ENCODE results near the gene LRRTM3. TPM values are rescaled to one million over a fixed set of nuclear protein-coding genes. Genes with fewer than 3 reads are reported as not detected.

The LRRTM3 gene
- total RNA-seq = not detected in 2 replicates

DNA sequence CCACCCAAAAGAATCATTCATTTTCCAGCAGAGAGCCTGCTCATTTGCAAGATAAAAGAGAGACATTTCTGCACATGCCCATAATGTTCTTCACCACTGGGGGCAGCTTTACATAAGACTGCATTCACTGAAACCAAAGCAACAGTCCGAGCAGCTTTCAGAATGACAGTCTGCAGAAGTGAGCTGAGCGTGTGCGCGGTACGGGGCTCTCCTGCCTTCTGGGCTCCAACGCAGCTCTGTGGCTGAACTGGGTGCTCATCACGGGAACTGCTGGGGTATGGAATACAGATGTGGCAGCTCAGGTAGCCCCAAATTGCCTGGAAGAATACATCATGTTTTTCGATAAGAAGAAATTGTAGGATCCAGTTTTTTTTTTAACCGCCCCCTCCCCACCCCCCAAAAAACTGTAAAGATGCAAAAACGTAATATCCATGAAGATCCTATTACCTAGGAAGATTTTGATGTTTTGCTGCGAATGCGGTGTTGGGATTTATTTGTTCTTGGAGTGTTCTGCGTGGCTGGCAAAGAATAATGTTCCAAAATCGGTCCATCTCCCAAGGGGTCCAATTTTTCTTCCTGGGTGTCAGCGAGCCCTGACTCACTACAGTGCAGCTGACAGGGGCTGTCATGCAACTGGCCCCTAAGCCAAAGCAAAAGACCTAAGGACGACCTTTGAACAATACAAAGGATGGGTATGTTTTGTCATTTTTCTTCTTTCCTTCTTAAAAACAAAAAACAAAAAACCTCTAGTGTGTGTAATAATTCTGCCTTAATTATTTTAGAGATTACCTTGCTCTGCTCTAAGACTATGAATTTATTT is at the start of gene LRRTM3:
LRRTM3 (plus strand) TSS at position 141 of the 820 bp plus-strand sequence.

